Raji (cell line): ENCODE data around the gene PLG.

Source experiments
- POLR2A ChIP-seq: IDR thresholded peaks from 2 replicates; pipeline ENCODE4 v1.6.1; 2011; ENCODE audit warnings: low read depth, low read length, control low read depth; ENCODE audit not compliant: insufficient read depth

The PLG gene

DNA sequence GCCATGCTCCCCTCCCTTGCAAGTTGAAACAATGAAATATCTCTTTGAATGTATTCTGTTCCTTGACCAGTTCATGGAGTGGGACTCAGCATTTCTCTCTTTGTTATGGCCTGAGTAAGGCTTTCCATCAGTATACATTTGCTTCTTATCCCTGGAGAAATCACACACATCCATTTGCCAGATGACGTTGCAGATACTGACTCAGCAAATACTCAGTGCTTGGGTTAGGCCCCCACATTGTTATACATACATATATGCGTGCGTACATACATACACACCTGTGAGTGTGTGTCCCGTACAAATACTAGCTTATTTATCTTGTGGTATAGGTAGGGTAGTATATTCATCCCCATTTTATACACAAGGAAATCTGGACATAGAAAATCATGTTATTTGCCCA is 72.4 kb downstream of the PLG start:
- TF ChIP-seq POLR2A = no peak

DNA sequence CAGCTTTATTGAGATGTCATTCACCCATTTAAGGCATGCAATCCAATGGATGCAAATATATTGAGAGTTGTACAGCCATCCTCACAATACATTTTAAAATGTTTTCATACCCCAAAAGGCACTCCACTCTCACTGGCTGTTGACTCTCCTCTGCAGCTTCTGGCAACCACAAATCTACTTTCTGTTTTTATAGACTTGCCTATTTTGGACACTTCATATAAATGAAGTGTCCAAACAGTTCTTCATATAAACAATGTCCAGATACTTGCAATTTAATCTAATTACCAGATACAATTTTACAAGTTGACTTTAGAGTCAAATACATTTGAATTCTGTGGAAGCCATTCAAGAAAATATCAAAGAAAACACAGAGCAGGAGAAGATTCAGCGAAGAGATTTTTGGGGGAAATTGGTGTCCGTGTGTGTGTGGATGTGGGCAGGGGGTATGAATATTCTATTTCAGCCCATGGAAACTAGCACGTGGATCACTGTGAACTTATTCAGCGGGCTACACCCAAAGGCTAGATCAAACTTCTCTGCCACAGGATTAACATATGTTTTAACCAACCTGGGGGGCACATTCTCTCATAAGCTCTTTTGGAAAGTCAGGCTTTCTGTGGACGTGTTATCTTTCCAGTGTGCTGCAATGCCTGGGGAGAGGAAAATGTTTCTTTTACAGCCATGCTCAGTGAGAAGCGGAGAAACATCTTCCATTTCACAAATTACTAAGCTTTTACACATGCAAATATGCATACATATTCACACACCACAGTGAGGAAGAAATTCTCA is 73.9 kb downstream of the PLG start:
- TF ChIP-seq POLR2A = no peak

DNA sequence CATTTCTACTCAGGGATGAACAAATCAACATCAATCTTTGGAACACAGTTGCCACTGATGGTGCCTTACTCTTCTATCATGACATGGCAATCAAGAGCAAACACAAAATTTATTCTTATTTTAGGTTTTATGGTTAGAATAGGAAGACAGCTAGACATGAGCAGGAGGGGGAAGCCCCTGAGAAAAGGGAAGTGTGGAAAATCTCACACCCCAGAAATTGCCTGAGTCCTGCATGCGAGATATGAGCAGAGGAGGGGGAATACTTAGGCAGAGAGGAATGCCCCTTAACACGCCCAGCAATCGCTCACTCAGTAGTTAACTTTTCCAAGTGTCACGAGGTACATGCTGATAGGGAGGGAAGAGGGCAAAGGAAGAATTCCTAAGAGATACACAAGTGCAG is 79.3 kb downstream of the PLG start:
- no peak for TF ChIP-seq POLR2A

DNA sequence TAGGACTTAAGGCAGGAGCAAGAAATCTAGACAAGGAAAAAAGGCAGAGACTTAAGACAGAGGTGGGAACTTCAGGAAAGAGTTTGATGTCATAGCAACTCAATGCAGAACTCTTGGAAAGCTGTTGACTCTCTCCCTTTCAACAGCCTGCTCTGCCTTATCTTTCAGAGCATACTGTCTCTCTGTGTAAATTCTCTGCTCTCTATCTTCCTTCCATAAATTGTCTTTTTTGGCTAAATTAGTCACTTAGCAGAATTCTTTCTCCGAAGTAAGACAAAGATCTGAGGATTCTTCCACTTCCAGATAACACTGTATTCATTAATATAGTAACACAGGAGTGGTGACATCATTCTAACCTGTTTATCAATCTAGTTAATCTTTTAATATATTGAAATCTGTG is 80.2 kb downstream of the PLG start:
- no peak for TF ChIP-seq POLR2A

DNA sequence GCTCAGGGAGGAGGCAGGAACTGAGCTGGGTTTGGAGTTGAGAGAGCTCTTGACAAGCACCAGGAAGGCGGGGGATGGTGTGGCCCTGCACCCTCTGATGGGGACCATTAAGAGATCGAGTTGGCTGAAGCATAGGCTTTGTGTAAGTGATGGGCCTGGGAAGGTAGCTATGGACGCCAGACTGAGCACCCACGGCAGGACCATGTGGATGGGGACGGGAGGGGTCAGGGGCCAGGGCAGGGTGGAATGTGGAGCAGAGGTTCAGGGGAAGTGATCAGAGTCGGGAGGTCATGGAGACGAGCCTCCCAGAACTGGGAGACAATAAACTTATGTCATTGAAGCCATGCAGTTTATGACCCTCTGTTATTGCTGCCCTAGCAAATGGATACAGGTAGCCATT is 81.7 kb downstream of the PLG start:
- no peak for TF ChIP-seq POLR2A

DNA sequence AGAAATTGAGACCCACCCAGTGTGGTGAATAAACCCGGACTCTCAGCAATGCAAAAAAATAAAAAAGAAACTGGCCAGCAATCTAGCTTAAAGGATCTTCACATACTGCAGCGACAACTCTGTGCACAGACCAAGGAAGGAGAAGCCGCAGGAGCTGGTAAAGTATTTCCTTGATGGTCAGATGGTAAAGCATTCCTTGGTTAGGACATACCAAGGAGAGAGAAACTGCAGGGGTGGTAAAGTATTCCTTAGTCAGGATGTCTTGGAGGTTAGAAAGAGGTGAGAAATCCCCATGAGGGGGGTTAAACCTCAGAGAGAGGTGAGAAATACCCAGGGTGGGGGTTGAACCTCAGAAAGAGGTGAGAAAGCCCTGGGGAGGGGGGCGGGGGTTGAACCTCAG is 86.8 kb downstream of the PLG start:
- TF ChIP-seq POLR2A = no peak

DNA sequence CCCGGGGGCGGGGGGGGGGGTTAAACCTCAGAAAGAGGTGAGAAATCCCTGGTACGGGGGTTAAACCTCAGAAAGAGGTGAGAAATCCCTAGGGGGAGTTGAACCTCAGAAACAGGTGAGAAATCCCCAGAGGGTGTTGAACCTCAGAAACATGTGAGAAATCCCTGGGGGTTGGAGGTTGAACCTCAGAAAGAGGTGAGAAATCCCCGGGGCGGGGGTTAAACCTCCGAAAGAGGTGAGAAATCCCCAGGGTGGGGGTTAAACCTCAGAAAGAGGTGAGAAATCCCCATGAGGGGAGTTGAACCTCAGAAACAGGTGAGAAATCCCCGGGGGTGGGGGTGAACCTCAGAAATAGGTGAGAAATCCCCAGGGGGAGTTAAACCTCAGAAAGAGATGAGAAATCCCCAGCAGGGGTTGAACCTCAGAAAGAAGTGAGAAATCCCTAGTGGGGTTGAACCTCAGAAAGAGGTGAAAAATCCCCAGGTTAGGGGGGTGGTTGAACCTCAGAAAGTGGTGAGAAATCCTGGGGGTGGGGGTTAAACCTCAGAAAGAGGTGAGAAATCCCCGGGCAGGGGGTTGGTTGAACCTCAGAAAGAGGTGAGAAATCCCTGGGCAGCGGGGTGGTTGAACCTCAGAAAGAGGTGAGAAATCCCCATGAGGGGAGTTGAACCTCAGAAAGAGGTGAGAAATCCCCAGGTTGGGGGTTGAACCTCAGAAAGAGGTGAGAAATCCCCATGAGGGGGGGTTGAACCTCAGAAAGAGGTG is 87.4 kb downstream of the PLG start:
- TF ChIP-seq POLR2A = no peak

DNA sequence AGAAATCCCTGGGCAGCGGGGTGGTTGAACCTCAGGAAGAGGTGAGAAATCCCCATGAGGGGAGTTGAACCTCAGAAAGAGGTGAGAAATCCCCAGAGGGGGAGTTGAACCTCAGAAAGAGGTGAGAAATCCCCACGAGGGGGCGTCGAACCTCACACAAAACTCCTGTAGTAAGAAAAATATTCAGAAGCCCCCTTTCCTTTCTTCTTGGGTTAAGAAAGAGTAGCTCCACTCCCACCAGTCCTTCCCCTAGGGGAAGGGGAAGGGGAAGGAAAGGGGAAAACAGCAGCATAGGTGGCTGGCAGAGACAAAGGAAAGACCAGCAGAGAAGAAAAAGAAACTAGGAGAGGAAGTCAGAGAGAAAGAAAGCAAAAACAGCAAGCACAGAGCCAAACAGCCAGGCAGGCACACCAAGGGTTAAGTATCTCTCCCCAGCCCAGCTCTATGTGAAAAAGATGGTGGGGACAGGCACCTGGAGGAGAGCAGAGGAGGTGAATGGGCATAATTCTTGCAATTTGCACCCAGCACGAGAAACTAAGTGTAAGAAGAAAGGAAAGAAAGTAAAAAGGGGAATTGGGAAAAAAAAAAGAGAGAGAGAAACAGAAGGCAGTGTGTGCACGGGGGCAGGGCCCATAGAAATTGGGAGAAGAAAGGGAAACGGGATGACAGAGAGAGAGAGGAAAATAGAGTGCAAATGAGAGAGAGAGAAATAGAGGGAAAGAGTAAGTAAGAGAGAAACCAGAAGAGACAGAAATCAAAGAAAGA is 88.2 kb downstream of the PLG start:
- TF ChIP-seq POLR2A = no peak

DNA sequence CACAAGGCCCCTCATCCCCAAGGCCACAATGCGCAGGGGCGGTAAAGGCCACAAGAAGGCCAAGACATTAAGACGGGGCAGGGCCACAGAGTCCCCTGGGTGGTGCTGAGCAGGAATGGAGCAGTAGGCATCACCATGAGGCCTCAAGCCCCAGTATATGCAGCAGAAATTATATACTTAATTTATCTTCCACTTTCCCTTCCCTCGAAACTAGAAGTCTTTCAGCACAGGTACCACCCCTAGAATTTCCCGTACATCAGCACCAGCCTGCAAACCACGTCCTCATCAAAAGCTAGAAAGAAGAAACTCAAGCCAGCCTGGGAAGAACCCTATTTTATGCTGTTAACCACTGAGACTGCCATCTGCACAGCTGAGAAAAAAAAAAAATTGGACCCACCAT is 89.4 kb downstream of the PLG start:
- TF ChIP-seq POLR2A = no peak

DNA sequence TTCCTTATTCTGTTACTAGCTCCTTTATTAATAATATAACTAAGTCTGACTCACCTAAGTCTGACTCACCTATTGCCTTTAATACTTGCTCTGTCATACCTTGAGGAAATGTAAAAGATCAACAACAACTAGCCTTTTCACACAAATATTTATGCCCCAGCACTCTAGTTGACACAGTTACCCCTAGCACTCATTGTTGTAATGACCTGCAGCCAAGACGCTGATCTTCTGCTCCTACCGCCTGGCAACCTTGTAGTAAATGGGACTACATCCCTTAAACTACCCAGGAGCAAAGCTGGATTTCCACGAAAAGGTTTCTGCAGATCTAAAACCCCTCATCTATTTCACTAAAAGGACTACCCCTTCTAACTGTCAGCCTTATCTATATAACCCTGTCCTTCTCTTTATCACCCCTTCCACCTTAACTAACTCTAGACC is 90.0 kb downstream of the PLG start:
- no peak for TF ChIP-seq POLR2A

DNA sequence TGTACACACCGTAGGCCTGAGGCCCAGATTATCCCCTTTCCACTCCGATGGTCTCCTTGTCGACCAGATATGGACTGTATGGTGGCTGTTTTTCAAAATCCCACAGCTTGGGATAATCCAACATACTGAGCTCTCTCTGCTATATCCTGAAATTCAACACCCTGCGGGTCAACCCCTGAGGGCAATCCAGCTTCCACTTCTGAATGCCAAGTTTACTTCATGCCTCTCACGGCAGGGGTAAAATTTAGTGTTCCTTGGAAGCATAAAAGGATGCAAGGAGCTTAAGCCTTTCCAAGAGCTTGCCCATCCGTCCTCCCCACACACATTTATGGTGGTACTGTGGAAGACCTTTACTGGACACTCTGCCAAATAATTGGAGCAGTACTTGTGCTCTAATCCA is 90.7 kb downstream of the PLG start:
- no peak for TF ChIP-seq POLR2A

DNA sequence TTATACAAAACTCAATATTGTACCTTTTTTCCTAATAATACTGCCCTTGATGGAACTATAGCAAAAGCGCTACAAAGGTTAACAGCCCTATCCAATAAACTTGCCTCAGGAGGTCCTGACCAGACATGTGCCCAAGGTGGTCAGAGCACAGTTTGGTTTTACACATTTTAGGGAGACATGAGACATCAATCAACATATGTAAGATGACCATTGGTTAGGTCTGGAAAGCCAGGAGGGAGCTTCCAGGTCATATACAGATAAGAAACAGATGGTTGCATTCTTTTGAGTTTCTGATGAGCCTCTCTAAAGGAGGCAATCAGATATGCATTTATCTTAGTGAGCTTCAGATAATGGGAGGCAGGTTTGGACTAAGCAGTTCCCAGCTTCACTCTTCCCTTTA is 91.6 kb downstream of the PLG start:
- no peak for TF ChIP-seq POLR2A

DNA sequence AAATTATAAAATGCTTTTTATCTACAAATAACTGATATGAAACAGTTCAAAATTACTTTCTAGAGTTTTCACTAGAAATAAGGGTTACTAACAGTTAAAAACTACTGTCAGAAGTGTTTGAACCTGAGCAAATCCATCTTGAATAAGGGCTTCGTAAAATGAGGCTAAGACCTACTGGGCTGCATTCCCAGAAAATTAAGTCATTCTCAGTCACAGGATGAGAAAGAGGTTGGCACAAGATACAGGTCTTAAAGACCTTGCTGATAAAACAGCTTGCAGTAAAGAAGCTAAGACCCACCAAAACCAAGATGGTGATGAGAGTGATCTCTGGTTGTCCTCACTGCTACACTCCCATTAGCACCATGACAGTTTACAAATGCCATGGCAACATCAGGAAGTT is 93.7 kb downstream of the PLG start:
- TF ChIP-seq POLR2A = no peak

DNA sequence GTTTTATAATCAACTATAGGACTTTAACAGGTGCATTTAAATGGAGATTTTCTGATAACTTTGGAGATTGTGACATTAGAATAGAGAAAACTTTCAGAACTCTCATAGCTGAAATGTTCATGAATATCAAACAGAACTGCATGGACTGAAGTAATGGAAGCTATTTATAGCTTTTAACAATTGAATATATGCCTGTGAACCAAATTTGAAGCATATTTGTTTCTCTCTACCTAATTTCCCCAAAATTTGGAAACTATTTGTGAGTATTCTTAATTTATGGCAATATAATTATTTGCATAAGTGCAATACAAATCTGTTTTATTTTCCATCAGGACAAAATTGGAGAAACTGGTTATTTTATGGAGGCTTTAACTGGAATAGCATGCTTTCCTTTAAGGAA is 96.6 kb downstream of the PLG start:
- no peak for TF ChIP-seq POLR2A

DNA sequence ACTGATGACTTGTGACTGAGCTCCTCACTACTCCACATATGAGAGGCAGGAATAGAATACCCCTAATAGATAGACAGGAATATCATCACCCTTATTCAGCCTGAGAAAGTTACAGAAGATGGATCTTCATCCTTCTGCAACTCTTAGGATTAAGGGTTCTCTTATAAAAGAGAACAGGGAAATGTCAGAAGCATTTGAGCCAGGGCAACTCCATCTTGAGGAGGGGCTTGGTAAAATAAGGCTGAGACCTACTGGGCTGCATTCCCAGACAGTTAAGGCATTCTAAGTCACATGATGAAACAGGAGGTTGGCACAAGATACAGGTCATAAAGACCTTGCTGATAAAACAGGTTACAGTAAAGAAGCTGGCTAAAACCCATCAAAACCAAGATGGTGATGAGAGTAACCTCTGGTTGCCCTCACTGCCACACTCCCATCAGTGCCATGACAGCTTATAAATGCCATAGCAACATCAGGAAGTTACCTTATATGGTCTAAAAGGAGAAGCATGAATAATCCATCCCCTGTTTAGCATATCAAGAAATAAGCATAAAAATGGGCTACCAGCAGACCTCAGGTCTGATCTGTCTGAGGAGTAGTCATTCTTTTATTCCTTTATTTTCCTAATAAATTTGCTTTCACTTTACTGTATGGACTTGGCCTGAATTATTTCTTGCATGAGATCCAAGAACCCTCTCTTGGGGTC is 97.9 kb downstream of the PLG start:
- TF ChIP-seq POLR2A = no peak
